ACHN (cell line): ENCODE measurements around the gene UQCC2.

Experiments used
- DNase-seq: peaks from one replicate; pipeline ENCODE4 v3.0.0-alpha.2; 2015
- in situ Hi-C: cut with HindIII; loops from 2 replicates; pipeline ENCODE4 v1.10.0; 2017; ENCODE audit warnings: low sequenced_read_pairs, low pct_ligation_motif_present, low pct_unique_long_range_greater_than_20kb

The UQCC2 gene

DNA sequence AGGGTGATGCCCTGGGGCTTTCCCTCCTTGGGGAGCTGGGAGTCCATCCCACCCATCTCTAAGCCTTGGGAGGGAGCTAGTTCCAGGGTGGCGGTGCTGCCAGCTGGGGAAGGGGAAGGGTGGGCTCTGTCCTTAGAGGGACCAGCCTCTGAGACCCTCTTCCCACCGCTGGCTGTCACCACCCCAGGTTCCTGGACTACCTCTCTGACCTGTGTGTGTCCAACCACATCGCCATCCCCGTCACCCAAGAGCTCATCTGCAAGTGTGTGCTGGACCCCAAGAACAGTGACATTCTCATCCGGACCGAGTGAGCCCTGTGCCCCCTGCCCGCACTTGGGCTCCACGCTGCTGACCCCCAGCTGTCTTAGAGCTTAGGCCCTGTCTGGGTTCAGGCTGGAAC, 43.2 kb downstream of the UQCC2 start:
- DNase-seq = no peak
- in situ Hi-C loops = no loop called here

GRCh38 chr6:33667776-33668175, 43.7 kb downstream of the UQCC2 start:
- in situ Hi-C loops = no loop called here
- DNase-seq = no peak

DNA sequence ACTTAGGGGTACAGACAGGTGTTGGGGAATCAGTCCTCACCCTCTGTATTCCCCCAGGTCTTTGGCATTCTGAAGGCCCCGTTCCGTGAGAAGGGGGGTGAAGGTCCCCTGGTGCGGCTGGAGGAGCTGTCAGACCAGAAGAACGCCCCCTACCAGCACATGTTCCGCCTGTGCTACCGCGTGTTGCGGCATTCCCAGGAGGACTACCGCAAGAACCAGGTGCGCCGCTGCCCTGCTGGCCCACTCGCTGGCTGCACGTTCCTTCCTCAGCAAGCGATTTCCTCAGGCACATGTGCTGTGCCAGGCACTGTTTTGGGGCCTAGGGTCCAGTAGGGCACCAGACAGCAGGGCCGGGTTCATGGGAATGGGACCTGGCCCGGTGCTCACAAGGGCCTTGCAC, 44.4 kb downstream of the UQCC2 start:
- in situ Hi-C loops = no loop called here

GRCh38 chr6:33665957-33666356, 45.5 kb downstream of the UQCC2 start:
- in situ Hi-C loops = no loop called here
- DNase-seq = no peak

More for the DNA sequence above, 44.4 kb downstream of the UQCC2 start:
- no peak for DNase-seq

GRCh38 chr6:33664506-33665057, 46.9 kb downstream of the UQCC2 start:
- DNase-seq = no peak
- in situ Hi-C loops = no loop called here

DNA sequence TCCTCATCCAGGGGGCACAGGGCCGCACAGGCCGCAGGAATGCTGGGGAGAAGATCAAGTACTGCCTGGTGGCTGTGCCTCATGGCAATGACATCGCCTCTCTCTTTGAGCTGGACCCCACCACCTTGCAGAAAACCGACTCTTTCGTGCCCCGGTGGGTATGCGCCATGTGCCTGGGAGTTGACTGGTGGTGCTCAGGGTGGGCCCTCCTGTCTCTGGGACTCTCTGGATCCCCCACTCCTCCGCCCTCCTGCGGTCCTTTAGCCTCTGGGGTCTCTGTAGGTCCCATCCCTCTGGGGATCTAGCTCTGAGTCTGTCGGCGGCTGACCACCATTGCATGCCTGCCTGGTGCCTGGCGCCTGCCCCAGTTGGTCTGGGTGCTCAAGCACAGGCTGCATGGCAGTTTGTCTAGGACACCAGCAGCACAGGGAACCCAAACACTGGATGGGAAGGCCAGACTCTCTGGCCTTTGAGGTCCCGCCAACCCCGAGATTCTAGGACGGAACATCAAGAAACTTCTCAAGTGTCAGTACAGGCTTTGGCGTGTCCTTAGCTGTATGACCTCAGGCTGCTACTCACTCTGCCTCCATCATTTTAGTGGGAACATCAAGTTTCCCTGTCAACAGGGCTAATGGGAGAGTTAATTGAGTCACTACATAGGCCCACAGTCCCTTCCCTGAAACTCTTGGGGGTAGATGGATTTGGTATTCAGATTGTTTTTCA, 47.6 kb downstream of the UQCC2 start:
- no peak for DNase-seq
- in situ Hi-C loops = no loop called here

DNA sequence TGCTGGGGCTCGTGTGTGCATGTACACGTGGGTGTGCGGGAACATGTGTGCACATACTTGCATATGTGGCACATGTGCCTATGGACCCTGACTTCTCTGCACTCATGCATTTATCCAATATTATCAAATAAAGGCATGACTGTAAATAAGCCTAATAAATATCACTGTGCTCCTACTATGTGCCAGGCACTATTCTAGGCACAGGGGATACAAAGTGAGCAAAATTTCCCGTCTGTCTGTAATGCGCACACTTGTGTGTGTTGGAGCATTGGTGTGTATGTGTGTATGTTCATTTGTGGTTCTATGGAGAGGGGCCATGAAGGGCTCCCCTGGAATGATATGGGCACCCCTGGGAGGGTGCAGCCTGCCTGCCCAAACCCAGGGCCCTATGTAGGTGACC, 48.5 kb downstream of the UQCC2 start:
- in situ Hi-C loops = no loop called here
- DNase-seq = no peak

DNA sequence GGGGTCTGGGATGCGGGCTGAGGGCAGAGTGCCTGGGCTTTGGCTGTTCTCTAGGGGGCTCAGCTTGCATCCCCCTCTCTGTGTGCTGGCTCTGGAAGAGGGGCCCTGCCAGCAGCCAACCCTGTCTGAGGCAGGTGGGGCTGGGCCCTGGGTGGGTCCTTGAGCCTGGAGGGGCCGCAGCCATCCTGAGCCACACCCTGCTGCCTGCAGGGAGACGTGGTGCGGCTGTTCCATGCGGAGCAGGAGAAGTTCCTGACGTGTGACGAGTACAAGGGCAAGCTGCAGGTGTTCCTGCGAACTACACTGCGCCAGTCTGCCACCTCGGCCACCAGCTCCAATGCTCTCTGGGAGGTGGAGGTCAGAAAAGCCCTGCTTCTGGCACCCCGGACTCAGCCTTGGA, 49.2 kb downstream of the UQCC2 start:
- DNase-seq = no peak
- in situ Hi-C loops = no loop called here

- no peak for DNase-seq
- in situ Hi-C loops = no loop called here
These were observed 50.2 kb downstream of the UQCC2 start for GRCh38 chr6:33661106-33661838.

- in situ Hi-C loops = no loop called here
- DNase-seq = no peak
These were observed 51.5 kb downstream of the UQCC2 start for GRCh38 chr6:33659986-33660385.

DNA sequence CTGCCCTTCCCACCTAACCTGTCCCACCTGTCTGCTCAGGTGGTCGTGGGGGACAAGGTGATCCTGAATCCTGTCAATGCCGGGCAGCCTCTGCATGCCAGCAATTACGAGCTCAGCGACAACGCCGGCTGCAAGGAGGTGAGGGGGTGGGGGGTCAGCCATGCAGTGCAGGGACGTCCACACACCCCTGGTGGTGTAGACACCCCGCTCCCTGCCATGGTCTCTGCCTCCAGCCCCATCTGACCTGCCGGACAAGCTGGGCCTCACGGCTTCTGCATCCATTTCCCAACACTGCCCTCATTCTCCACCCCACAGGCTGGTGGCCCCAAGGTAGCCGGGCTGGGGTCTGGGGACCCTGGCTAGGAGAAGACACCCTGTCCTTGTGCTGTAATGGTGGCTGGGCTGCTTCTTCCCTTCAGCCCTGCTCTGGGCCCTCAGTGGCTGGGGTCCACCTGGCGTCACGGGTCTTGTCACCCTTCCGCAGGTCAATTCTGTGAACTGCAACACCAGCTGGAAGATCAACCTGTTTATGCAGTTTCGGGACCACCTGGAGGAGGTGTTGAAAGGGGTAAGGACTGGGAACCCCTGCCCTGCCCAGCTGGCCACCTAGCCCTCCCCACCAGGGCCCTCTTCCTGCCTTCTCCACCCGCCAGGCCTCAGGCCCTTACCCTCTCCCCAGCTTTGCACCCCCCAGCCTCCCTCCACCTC, 52.4 kb downstream of the UQCC2 start:
- DNase-seq = no peak
- in situ Hi-C loops = no loop called here

- no peak for DNase-seq
- in situ Hi-C loops = no loop called here
These were observed 54.7 kb downstream of the UQCC2 start for GRCh38 chr6:33656844-33657243.

DNA sequence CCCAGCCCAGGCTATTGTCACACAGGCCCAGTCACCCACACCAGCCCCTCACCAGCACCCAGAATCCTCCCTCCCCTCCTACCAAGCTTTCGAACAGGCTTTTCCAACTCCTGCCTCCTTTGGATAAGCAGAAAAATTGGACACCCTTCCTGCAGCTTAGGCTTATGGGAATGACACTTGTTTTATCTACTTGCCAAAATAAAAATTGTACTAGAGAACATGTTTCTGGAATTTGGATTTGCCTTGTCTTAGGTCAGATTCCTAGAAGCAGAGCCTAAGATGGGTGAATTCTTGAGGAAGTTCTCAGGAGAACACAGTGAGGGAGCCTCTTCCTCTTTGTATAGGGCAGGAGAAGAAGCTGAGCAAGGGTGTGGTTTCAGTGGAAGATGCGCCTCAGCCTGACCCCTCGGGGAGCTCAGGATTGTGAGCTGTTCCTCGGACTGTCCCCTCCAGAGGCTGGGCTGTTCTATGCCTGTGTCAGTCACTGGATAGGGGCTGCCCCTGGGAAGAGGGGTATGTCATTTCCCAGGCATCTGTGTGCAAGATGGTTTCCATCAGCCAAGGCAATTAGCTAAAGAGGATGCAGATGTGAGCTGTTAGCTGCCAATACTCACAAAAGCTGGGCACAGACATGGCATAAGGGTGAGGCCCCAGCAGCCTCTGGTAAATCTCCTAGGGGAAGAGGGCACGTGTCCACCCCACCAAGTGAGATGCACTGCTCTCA, 56.5 kb downstream of the UQCC2 start:
- in situ Hi-C loops = no loop called here

GRCh38 chr6:33652002-33652401, 59.5 kb downstream of the UQCC2 start:
- in situ Hi-C loops = no loop called here
- no peak for DNase-seq

More for the DNA sequence above, 56.5 kb downstream of the UQCC2 start:
- DNase-seq = no peak

- in situ Hi-C loops = no loop called here
- DNase-seq = no peak
These were observed 60.1 kb downstream of the UQCC2 start for GRCh38 chr6:33651403-33651802.
